Brain microvascular endothelial cell (primary cell): ENCODE measurements around the gene TACR2.

Source experiments
- DNase-seq: peaks from one replicate; pipeline ENCODE4 v3.0.0-alpha.2; 2020
- H3K27ac ChIP-seq: fragments of 250-450 bp; sonication (Bioruptor Pico); 2 replicates; pipeline ENCODE4 v1.5.1; 2020; ENCODE audit warnings: mild to moderate bottlenecking, moderate library complexity
- H3K27me3 ChIP-seq: fragments of 250-450 bp; sonication (Bioruptor Pico); replicated peaks from 2 replicates; pipeline ENCODE4 v1.5.1; 2020; ENCODE audit warnings: mild to moderate bottlenecking
- H3K36me3 ChIP-seq: fragments of 250-450 bp; sonication (Bioruptor Pico); replicated peaks from 2 replicates; pipeline ENCODE4 v1.5.1; 2020; ENCODE audit warnings: mild to moderate bottlenecking
- H3K4me3 ChIP-seq: 2 replicates; pipeline ENCODE4 v1.5.1; 2011; ENCODE audit warnings: low read depth, mild to moderate bottlenecking, control low read depth, low read length, moderate library complexity
- CTCF ChIP-seq: IDR thresholded peaks from 2 replicates; pipeline ENCODE4 v1.5.1; 2011; ENCODE audit warnings: low read depth, mild to moderate bottlenecking, moderate library complexity, low read length, control low read depth, inconsistent platforms; ENCODE audit errors: missing control alignments
- in situ Hi-C: cut with HindIII; loops from 2 replicates; pipeline ENCODE4 v1.10.0; 2017; ENCODE audit warnings: low sequenced_read_pairs, low pct_ligation_motif_present

The TACR2 gene

GRCh38 chr10:69446229-69446628 lies 29.5 kb upstream of the TACR2 start:
- no peaks in the 10 kb centered on the region for H3K36me3 ChIP-seq
- H3K4me3 ChIP-seq = no peak overlapping the region
- no peak for DNase-seq
- no peak for TF ChIP-seq CTCF
- H3K27ac ChIP-seq = no peak overlapping the region
- no peaks in the 10 kb centered on the region for H3K27me3 ChIP-seq
- in situ Hi-C loops = no loop called here

GRCh38 chr10:69445041-69445440 lies 28.3 kb upstream of the TACR2 start:
- Histone ChIP-seq H3K27ac (no peak overlapping the region), H3K4me3 (no peak overlapping the region), H3K36me3 (no peaks in the 10 kb centered on the region), H3K27me3 (no peaks in the 10 kb centered on the region)
- no peak for TF ChIP-seq CTCF
- no peak for DNase-seq
- in situ Hi-C loops = no loop called here

- Histone ChIP-seq H3K27ac (no peak overlapping the region), H3K4me3 (no peak overlapping the region), H3K36me3 (no peaks in the 10 kb centered on the region), H3K27me3 (no peaks in the 10 kb centered on the region)
- no peak for DNase-seq
- TF ChIP-seq CTCF = no peak
- in situ Hi-C loops = no loop called here
These were observed 26.6 kb upstream of the TACR2 start for GRCh38 chr10:69443354-69443753.

GRCh38 chr10:69439813-69440506 lies 23.2 kb upstream of the TACR2 start:
- no peaks in the 10 kb centered on the region for H3K36me3 ChIP-seq
- no peak overlapping the region for H3K4me3 ChIP-seq
- no peaks in the 10 kb centered on the region for H3K27me3 ChIP-seq
- no peak for TF ChIP-seq CTCF
- no peak overlapping the region for H3K27ac ChIP-seq
- no peak for DNase-seq
- in situ Hi-C loops = no loop called here

GRCh38 chr10:69439350-69439739 lies 22.6 kb upstream of the TACR2 start:
- Histone ChIP-seq H3K4me3 (no peak overlapping the region), H3K27me3 (no peaks in the 10 kb centered on the region), H3K27ac (no peak overlapping the region), H3K36me3 (no peaks in the 10 kb centered on the region)
- no peak for TF ChIP-seq CTCF
- DNase-seq = no peak
- in situ Hi-C loops = no loop called here
